Activated naive CD4-positive, alpha-beta T cell treated with anti-CD3 and anti-CD28 coated beads, Interleukin-2, amount 10 ng/mL, durations not matched to agents 7 days and 5 days (primary cell): ENCODE results near the gene CDX1.

Source experiments
- CTCF ChIA-PET: fragments of 350-600 bp; sonication (Branson Sonifier 250); formaldehyde crosslinking; loops from one replicate; lab custom pipeline; 2021; ENCODE audit warnings: antibody characterized with exemption; lab: Charles Lee
- DNase-seq: peaks from one replicate; pipeline ENCODE4 v3.0.0-alpha.2; 2020
- H3K27ac Mint-ChIP-seq: one replicate; pipeline ENCODE4 v1.8.0; 2021; ENCODE audit warnings: mild to moderate bottlenecking, moderate library complexity, mixed read lengths
- H3K27me3 Mint-ChIP-seq: one replicate; pipeline ENCODE4 v1.8.0; 2021; ENCODE audit warnings: mild to moderate bottlenecking, mixed read lengths
- H3K36me3 Mint-ChIP-seq: one replicate; pipeline ENCODE4 v1.8.0; 2021; ENCODE audit warnings: mixed read lengths
- H3K4me1 Mint-ChIP-seq: one replicate; pipeline ENCODE4 v1.8.0; 2021; ENCODE audit warnings: mixed read lengths
- H3K4me3 Mint-ChIP-seq: one replicate; pipeline ENCODE4 v1.8.0; 2021; ENCODE audit warnings: mild to moderate bottlenecking, moderate library complexity, mixed read lengths
- H3K9me3 Mint-ChIP-seq: one replicate; pipeline ENCODE4 v1.8.0; 2021; ENCODE audit warnings: mixed read lengths

The CDX1 gene

DNA sequence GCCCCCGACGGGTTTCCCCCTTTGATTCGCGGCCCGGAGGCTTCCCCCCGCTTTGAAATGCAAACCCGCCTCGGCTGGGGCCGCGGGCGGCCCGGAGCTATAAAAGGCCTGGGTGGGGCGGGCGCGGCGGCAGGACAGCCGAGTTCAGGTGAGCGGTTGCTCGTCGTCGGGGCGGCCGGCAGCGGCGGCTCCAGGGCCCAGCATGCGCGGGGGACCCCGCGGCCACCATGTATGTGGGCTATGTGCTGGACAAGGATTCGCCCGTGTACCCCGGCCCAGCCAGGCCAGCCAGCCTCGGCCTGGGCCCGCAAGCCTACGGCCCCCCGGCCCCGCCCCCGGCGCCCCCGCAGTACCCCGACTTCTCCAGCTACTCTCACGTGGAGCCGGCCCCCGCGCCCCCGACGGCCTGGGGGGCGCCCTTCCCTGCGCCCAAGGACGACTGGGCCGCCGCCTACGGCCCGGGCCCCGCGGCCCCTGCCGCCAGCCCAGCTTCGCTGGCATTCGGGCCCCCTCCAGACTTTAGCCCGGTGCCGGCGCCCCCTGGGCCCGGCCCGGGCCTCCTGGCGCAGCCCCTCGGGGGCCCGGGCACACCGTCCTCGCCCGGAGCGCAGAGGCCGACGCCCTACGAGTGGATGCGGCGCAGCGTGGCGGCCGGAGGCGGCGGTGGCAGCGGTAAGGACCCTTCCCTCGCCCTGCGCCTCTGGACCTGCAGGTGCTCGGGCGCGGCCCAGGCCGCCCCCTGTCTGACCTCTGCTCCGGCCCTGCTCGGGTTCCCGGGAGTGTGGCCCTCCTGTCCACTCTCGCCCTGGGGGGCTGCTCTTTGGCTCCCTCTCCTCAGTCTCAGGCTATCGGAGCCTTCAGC, at the start of gene CDX1:
CDX1 (plus strand) TSS at position 129 of the 862 bp plus-strand sequence; CDS start at position 228, 99 bp downstream.
- DNase-seq: no peak
- no peak within 1 kb of the TSS for H3K4me3 Mint-ChIP-seq
- H3K27ac Mint-ChIP-seq: no peak within 1 kb of the TSS
- peaks cover 74% of the 10 kb centered on the region for H3K27me3 Mint-ChIP-seq
- no peaks in the 10 kb centered on the region for H3K4me1 Mint-ChIP-seq
- H3K36me3 Mint-ChIP-seq: no peaks in the 10 kb centered on the region
- H3K9me3 Mint-ChIP-seq: no peaks in the 10 kb centered on the region
- CTCF ChIA-PET: no interaction called here

DNA sequence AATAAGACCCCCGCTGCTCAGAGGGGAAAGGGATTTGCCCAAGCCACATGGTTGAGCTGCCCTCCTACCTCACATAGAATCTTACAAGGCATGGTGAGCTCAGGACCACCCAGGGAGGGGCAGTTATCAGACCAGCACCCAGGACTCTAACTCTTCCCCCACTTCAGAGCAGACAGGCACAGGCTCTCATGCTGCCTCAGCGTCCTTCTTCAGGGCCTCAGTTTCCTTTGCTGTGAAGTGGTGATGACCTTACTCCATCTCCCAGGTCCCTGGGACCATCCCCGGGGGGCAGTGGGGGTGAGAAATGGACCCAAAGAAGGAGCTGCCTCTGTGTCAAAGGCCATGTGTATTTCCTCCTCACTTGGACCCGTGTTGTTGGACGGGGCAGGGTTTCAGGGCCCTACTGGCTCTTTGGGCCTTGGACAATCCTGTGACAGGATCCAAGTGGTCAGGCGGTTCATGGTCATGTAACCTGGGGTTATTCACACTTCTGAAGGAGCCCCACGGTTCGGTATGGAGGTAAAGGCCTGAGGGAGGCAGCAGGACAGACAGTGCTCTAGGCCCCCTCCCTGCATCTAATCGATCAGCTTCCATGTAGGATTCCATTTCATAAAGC, 48.5 kb upstream of the CDX1 start:
- H3K36me3 Mint-ChIP-seq: no peaks in the 10 kb centered on the region
- no peak overlapping the region for H3K27ac Mint-ChIP-seq
- peak; percentile 12 for DNase-seq
- CTCF ChIA-PET: interaction anchor here (0.9 kb wide), 1 partner anchor 9 kb away, joined by 4 read pairs; no protein-coding TSS in a partner anchor
- H3K4me3 Mint-ChIP-seq: no peak overlapping the region
- H3K27me3 Mint-ChIP-seq: peaks cover 7% of the 10 kb centered on the region
- H3K9me3 Mint-ChIP-seq: no peaks in the 10 kb centered on the region
- peaks cover 5% of the 10 kb centered on the region for H3K4me1 Mint-ChIP-seq

DNA sequence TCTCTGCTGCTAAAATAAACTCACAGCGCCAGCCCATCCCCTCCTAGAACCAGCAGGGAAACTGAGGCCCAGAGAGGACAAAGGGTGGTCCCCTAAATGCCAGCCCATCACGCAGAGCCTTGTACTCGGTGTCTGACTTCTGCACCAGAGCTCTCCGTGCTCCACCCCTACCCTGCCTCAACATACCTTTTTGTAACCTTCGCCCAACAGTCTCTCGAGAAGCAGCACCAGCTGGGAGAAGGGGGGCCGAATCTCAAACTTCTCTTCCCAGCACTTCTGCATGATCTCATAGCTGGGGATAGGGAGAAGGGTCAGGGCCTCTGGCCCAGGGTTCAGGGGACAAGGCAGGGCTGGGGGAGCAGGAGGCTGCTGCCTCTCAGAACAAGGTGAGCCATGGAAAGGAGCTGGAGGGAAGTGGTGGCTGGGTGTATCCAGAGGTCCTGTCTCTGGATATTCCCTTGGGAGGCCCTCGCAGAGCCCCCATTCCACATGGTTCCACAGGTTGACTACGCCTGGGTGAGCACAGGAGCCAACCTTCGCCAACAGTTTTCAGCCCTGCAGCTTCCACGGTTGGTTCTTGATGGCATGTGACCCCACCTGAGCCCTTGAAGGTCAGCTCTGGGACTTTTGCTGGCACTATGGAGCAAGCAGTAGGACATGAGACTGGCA, 47.9 kb upstream of the CDX1 start:
- CTCF ChIA-PET: interaction anchor here (0.7 to 1.4 kb wide), 5 partner anchors 10 to 74 kb away, joined by 3 to 4 read pairs (median 4); no protein-coding TSS in a partner anchor
- H3K4me1 Mint-ChIP-seq: peaks cover 5% of the 10 kb centered on the region
- no peaks in the 10 kb centered on the region for H3K9me3 Mint-ChIP-seq
- no peak overlapping the region for H3K4me3 Mint-ChIP-seq
- peak; percentile 8 for DNase-seq
- no peaks in the 10 kb centered on the region for H3K36me3 Mint-ChIP-seq
- peaks cover under 1% of the 10 kb centered on the region for H3K27me3 Mint-ChIP-seq
- no peak overlapping the region for H3K27ac Mint-ChIP-seq

GRCh38 chr5:150119421-150120061, 47.0 kb upstream of the CDX1 start:
- CTCF ChIA-PET: interaction anchor here (0.7 to 1.4 kb wide), 4 partner anchors 11 to 75 kb away, joined by 3 to 4 read pairs (median 4); no protein-coding TSS in a partner anchor
- Mint-ChIP-seq H3K9me3 (no peaks in the 10 kb centered on the region), H3K27ac (no peak overlapping the region), H3K27me3 (no peaks in the 10 kb centered on the region), H3K36me3 (no peaks in the 10 kb centered on the region), H3K4me3 (no peak overlapping the region), H3K4me1 (peaks cover 5% of the 10 kb centered on the region)
- DNase-seq: peak; percentile 21

- no peak for DNase-seq
- no peak overlapping the region for H3K27ac Mint-ChIP-seq
- CTCF ChIA-PET: interaction anchor here (1.4 kb wide), 1 partner anchor 11 kb away, joined by 4 read pairs; no protein-coding TSS in a partner anchor
- peaks cover 5% of the 10 kb centered on the region for H3K4me1 Mint-ChIP-seq
- H3K9me3 Mint-ChIP-seq: no peaks in the 10 kb centered on the region
- no peaks in the 10 kb centered on the region for H3K27me3 Mint-ChIP-seq
- H3K36me3 Mint-ChIP-seq: no peaks in the 10 kb centered on the region
- H3K4me3 Mint-ChIP-seq: no peak overlapping the region
These were observed 46.5 kb upstream of the CDX1 start for GRCh38 chr5:150120062-150120441.

GRCh38 chr5:150120617-150121447, 45.7 kb upstream of the CDX1 start:
- no peaks in the 10 kb centered on the region for H3K27me3 Mint-ChIP-seq
- H3K4me3 Mint-ChIP-seq: no peak overlapping the region
- H3K9me3 Mint-ChIP-seq: no peaks in the 10 kb centered on the region
- DNase-seq: no peak
- peaks cover 5% of the 10 kb centered on the region for H3K4me1 Mint-ChIP-seq
- no peak overlapping the region for H3K27ac Mint-ChIP-seq
- H3K36me3 Mint-ChIP-seq: no peaks in the 10 kb centered on the region
- CTCF ChIA-PET: interaction anchor here (1.0 kb wide), 1 partner anchor 9 kb away, joined by 3 read pairs; no protein-coding TSS in a partner anchor

DNA sequence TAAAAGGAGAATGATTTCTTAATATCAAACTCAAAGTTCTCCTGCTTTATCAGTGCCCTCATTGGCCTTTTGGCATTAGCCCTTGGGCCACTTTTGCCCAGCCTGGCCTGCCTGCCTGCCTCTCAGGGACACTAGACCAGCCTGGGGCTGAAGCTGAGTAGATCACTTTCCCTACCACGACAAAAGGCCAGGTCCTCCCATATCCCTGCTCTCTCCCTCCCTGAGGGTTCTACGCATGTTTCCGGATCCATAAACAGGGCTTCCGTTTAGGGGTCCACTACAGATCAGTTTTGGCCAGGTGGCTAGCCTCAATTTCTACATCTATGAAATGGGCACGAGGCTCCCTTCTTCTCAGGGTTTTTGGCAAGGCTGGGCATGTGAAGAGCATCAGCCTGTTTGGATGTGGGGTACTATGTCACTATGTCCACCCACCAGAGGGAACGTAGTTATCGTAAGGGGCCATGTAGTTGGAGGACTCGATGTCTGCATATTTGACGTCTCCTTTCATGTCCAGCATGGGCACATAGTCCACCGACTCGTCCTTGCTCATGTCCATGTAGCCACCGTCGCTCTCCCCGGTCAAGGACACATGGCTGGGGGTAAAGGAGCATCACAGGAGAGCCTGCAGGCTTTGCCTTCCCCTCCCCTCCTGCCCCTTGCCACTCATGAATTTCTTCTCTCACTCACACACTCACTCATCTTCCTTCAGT, 45.0 kb upstream of the CDX1 start:
- Mint-ChIP-seq H3K36me3 (no peaks in the 10 kb centered on the region), H3K4me3 (no peak overlapping the region)
- CTCF ChIA-PET: interaction anchor here (0.7 to 1.8 kb wide), 11 partner anchors 8 to 288 kb away, joined by 3 to 8 read pairs (median 3); no protein-coding TSS in a partner anchor

GRCh38 chr5:150122158-150122510, 44.4 kb upstream of the CDX1 start:
- Mint-ChIP-seq H3K4me1 (peaks cover 5% of the 10 kb centered on the region), H3K36me3 (no peaks in the 10 kb centered on the region), H3K4me3 (no peak overlapping the region), H3K27me3 (no peaks in the 10 kb centered on the region), H3K27ac (no peak overlapping the region), H3K9me3 (no peaks in the 10 kb centered on the region)
- DNase-seq: peak; percentile 57
- CTCF ChIA-PET: interaction anchor here (0.6 to 1.8 kb wide), 15 partner anchors 10 to 397 kb away, joined by 3 to 8 read pairs (median 3); no protein-coding TSS in a partner anchor

More for the DNA sequence above, 45.0 kb upstream of the CDX1 start:
- H3K9me3 Mint-ChIP-seq: no peaks in the 10 kb centered on the region
- no peak for DNase-seq
- H3K27ac Mint-ChIP-seq: no peak overlapping the region
- H3K27me3 Mint-ChIP-seq: no peaks in the 10 kb centered on the region
- peaks cover 5% of the 10 kb centered on the region for H3K4me1 Mint-ChIP-seq

DNA sequence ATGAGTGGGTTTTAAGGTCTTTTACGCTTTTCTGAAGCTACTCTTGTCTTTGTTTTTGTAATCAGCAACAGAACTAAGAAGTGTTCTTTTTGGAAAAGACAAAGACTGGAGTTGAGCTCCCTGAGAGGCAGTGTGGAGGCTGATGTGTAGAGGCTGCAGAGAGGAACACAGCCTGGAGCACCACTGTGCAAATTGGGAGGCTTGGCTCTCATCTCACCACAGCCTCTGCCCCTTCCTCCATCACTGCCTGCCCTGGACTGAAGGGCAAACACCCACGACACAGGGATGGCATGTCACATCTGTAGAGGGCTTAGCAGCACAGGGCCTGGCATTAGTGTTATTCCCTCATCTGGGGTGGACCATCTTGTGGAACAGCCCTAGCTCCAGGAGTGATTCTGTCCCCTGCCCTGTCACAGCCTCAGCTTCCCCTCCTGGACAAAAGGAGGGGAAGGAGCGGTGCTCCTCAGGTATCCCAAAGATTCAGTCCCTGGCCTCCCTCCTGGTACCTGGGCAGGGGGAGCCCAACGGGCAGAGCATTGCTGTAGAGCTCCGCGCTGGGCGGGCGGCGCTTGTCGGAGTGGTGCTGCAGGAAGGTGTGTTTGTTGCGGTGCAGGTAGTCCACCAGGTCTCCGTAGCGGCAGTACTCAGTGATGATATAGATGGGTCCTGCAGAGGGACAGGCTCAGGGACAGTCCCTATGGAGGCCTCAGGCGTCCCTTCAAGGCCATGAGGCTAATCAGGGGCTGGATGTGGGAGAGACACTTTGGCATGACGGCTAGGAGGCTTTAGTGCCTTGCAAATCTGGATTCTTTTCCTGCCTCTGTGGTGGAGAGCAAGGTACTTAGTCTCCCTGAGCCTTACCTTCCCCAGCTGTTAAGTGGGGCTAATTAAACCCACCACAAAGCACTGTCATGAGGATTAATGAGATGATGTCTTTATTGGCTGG, 43.8 kb upstream of the CDX1 start:
- no peak for DNase-seq
- H3K4me1 Mint-ChIP-seq: peaks cover 5% of the 10 kb centered on the region
- no peaks in the 10 kb centered on the region for H3K9me3 Mint-ChIP-seq
- H3K27ac Mint-ChIP-seq: no peak overlapping the region
- no peaks in the 10 kb centered on the region for H3K36me3 Mint-ChIP-seq
- CTCF ChIA-PET: interaction anchor here (0.6 to 1.8 kb wide), 15 partner anchors 11 to 396 kb away, joined by 3 to 8 read pairs (median 3); no protein-coding TSS in a partner anchor
- H3K4me3 Mint-ChIP-seq: no peak overlapping the region
- H3K27me3 Mint-ChIP-seq: no peaks in the 10 kb centered on the region

GRCh38 chr5:150123542-150123941, 43.0 kb upstream of the CDX1 start:
- Mint-ChIP-seq H3K36me3 (no peaks in the 10 kb centered on the region), H3K4me1 (peaks cover 5% of the 10 kb centered on the region), H3K4me3 (no peak overlapping the region), H3K27ac (no peak overlapping the region), H3K9me3 (no peaks in the 10 kb centered on the region), H3K27me3 (no peaks in the 10 kb centered on the region)
- no peak for DNase-seq
- CTCF ChIA-PET: interaction anchor here (1.2 to 1.8 kb wide), 3 partner anchors 12 to 290 kb away, joined by 3 to 8 read pairs (median 5); no protein-coding TSS in a partner anchor

- DNase-seq: no peak
These were observed 42.4 kb upstream of the CDX1 start for GRCh38 chr5:150124111-150124557.

More at GRCh38 chr5:150124111-150124557, 42.4 kb upstream of the CDX1 start:
- H3K4me1 Mint-ChIP-seq: peaks cover 5% of the 10 kb centered on the region
- no peaks in the 10 kb centered on the region for H3K36me3 Mint-ChIP-seq
- CTCF ChIA-PET: interaction anchor here (1.2 to 1.8 kb wide), 3 partner anchors 12 to 226 kb away, joined by 3 to 5 read pairs (median 4); no protein-coding TSS in a partner anchor
- no peaks in the 10 kb centered on the region for H3K9me3 Mint-ChIP-seq
- H3K4me3 Mint-ChIP-seq: no peak overlapping the region
- H3K27me3 Mint-ChIP-seq: no peaks in the 10 kb centered on the region
- H3K27ac Mint-ChIP-seq: no peak overlapping the region
